A204.1 (cell line): ENCODE measurements around the gene OR2F1.

Experiments
- FAIRE-seq: peaks from 2 replicates; lab custom pipeline; 2012; peaks lifted over from hg19 to GRCh38; lab: Jason Lieb, UNC

OR2F1 gene

GRCh38 chr7:143954135-143954534 is 509 bp upstream of the OR2F1 start:
- FAIRE-seq, result no peak

- FAIRE-seq, result no peak
Observed at GRCh38 chr7:143958781-143959180, 4.1 kb downstream of the OR2F1 start.

GRCh38 chr7:143960813-143961610 is 6.4 kb downstream of the OR2F1 start:
- no peak for FAIRE-seq

- FAIRE-seq, result no peak
Observed at GRCh38 chr7:143965280-143965679, 10.6 kb downstream of the OR2F1 start.

GRCh38 chr7:143967398-143967797 is 12.8 kb downstream of the OR2F1 start:
- no peak for FAIRE-seq

- no peak for FAIRE-seq
Observed at GRCh38 chr7:143973870-143974416, 19.3 kb downstream of the OR2F1 start.

- no peak for FAIRE-seq
Observed at GRCh38 chr7:143974459-143974858, 19.8 kb downstream of the OR2F1 start.

GRCh38 chr7:143975617-143976016 is 21.0 kb downstream of the OR2F1 start:
- no peak for FAIRE-seq

GRCh38 chr7:143978585-143978984 is 23.9 kb downstream of the OR2F1 start:
- FAIRE-seq, result no peak

GRCh38 chr7:143979359-143979758 is 24.7 kb downstream of the OR2F1 start:
- no peak for FAIRE-seq

- no peak for FAIRE-seq
Observed at GRCh38 chr7:143979998-143980397, 25.4 kb downstream of the OR2F1 start.

- no peak for FAIRE-seq
Observed at GRCh38 chr7:143980746-143981510, 26.3 kb downstream of the OR2F1 start.

GRCh38 chr7:143983960-143984359 is 29.3 kb downstream of the OR2F1 start:
- FAIRE-seq, result no peak

- FAIRE-seq, result no peak
Observed at GRCh38 chr7:143987513-143987912, 32.9 kb downstream of the OR2F1 start.

GRCh38 chr7:143988976-143989745 is 34.5 kb downstream of the OR2F1 start:
- no peak for FAIRE-seq

- FAIRE-seq, result no peak
Observed at GRCh38 chr7:143992670-143993069, 38.0 kb downstream of the OR2F1 start.

- FAIRE-seq, result peak; percentile 55
Observed at GRCh38 chr7:143993924-143994323, 39.3 kb downstream of the OR2F1 start.

GRCh38 chr7:144000020-144000419 is 45.4 kb downstream of the OR2F1 start, which contains the start of gene OR6B1:
OR6B1 (plus strand) TSS chr7:144000320; CDS start chr7:144003997, 3,677 bp downstream.
- no peak for FAIRE-seq

GRCh38 chr7:144001543-144001942 is 46.9 kb downstream of the OR2F1 start:
- FAIRE-seq, result no peak

- no peak for FAIRE-seq
Observed at GRCh38 chr7:144004703-144005102, 50.1 kb downstream of the OR2F1 start.

GRCh38 chr7:144006029-144006691 is 51.5 kb downstream of the OR2F1 start:
- no peak for FAIRE-seq

GRCh38 chr7:144006692-144007042 is 52.0 kb downstream of the OR2F1 start:
- FAIRE-seq, result no peak
